Caki2 (cell line): Measurements from ENCODE around the gene C5orf63. TPM values are rescaled to one million over a fixed set of nuclear protein-coding genes. Genes with fewer than 3 reads are reported as not detected.
"Not testable (repeated sequence)": the region's sequence is repeated elsewhere in the genome, so short reads cannot be mapped to it uniquely, and the experiment has no call there.

Source experiments
- DNase-seq: peaks from one replicate; pipeline ENCODE4 v3.0.0-alpha.2; 2015; ENCODE audit warnings: low read depth
- in situ Hi-C: cut with HindIII; loops from 2 replicates; pipeline ENCODE4 v1.10.0; 2016; ENCODE audit warnings: low sequenced_read_pairs, low pct_unique_long_range_greater_than_20kb, mixed read lengths
- total RNA-seq: library from RNA; depleted of rRNA; stranded (reverse); fragments of >200 nt; shearing (Covaris generic); gene quantifications from 2 replicates; pipeline ENCODE4 v1.2.3, GENCODE V29; 2014; ENCODE audit warnings: low replicate concordance; rRNA removed

C5orf63 gene
- total RNA-seq, result not detected in 2 replicates

- no peak for DNase-seq
- in situ Hi-C loops, result no loop called here
Measured at GRCh38 chr5:127072861-127073846, at the start of gene C5orf63. C5orf63 (minus strand) TSS chr5:127073502; CDS start chr5:127058995, 14,507 bp downstream.

- DNase-seq, result no peak
- in situ Hi-C loops, result no loop called here
Measured at GRCh38 chr5:127112347-127112864, 39.1 kb upstream of the C5orf63 start.

- DNase-seq, result no peak
- in situ Hi-C loops, result no loop called here
Measured at GRCh38 chr5:127111112-127111511, 37.8 kb upstream of the C5orf63 start.

- DNase-seq, in situ Hi-C loops: not testable (repeated sequence)
Measured at GRCh38 chr5:127108624-127109260, 35.4 kb upstream of the C5orf63 start.

- in situ Hi-C loops, result no loop called here
- DNase-seq, result no peak
Measured at GRCh38 chr5:127101935-127102334, 28.6 kb upstream of the C5orf63 start.

GRCh38 chr5:127101533-127101932 is 28.2 kb upstream of the C5orf63 start:
- in situ Hi-C loops, result no loop called here

GRCh38 chr5:127098241-127098640 is 24.9 kb upstream of the C5orf63 start:
- in situ Hi-C loops, result no loop called here
- no peak for DNase-seq

More at GRCh38 chr5:127101533-127101932, 28.2 kb upstream of the C5orf63 start:
- DNase-seq, result no peak

- in situ Hi-C loops, result no loop called here
- DNase-seq, result no peak
Measured at GRCh38 chr5:127097278-127097677, 24.0 kb upstream of the C5orf63 start.

- in situ Hi-C loops, result no loop called here
- DNase-seq, result no peak
Measured at GRCh38 chr5:127096328-127096993, 23.2 kb upstream of the C5orf63 start.

GRCh38 chr5:127094161-127094814 is 21.0 kb upstream of the C5orf63 start:
- no peak for DNase-seq

GRCh38 chr5:127092690-127093089 is 19.4 kb upstream of the C5orf63 start:
- in situ Hi-C loops, result no loop called here
- peak; percentile 16 for DNase-seq

More at GRCh38 chr5:127094161-127094814, 21.0 kb upstream of the C5orf63 start:
- in situ Hi-C loops, result no loop called here

- in situ Hi-C loops, result no loop called here
- DNase-seq, result no peak
Measured at GRCh38 chr5:127089191-127089590, 15.9 kb upstream of the C5orf63 start.

GRCh38 chr5:127088251-127088650 is 14.9 kb upstream of the C5orf63 start:
- DNase-seq, result peak; percentile 56
- in situ Hi-C loops, result no loop called here

GRCh38 chr5:127086589-127086988 is 13.3 kb upstream of the C5orf63 start:
- no peak for DNase-seq
- in situ Hi-C loops, result no loop called here

- in situ Hi-C loops, result no loop called here
- DNase-seq, result no peak
Measured at GRCh38 chr5:127085796-127086195, 12.5 kb upstream of the C5orf63 start.

GRCh38 chr5:127085371-127085770 is 12.1 kb upstream of the C5orf63 start:
- DNase-seq, result no peak
- in situ Hi-C loops, result no loop called here

- in situ Hi-C loops, result no loop called here
- no peak for DNase-seq
Measured at GRCh38 chr5:127084656-127085055, 11.4 kb upstream of the C5orf63 start.

- no peak for DNase-seq
- in situ Hi-C loops, result no loop called here
Measured at GRCh38 chr5:127083711-127084110, 10.4 kb upstream of the C5orf63 start.
